Ovary (tissue), 3 donors: ENCODE data around the gene NMBR.

ENCODE experiments used
- CTCF ChIP-seq, 3 donors: fragments of 450-650 bp in 2 of 3; fragments of 200-600 bp in 1 of 3; IDR thresholded peaks; one replicate each; pipeline versions ENCODE4 v1.5.1 to v1.8.0; 2016 to 2022; ENCODE audit warnings: antibody characterized with exemption in 3 of 3, mild to moderate bottlenecking in 1 of 3
- EP300 ChIP-seq: sonication (generic); formaldehyde crosslinking; IDR thresholded peaks from one replicate; pipeline ENCODE4 v1.6.1; 2017; ENCODE audit warnings: antibody characterized with exemption
- POLR2A ChIP-seq: fragments of 450-650 bp; IDR thresholded peaks from one replicate; pipeline ENCODE4 v1.6.1; 2017; ENCODE audit warnings: antibody characterized with exemption, mild to moderate bottlenecking, moderate library complexity
- donor health status: DM: no; HTN: no; CAD: no.

GRCh38 chr6:142172758-142173157 lies 25.8 kb upstream of the NMBR start:
- TF ChIP-seq EP300, result no peak
- TF ChIP-seq CTCF (IDR thresholded peaks at IDR 0.05), result no peak
- TF ChIP-seq POLR2A, result no peak
